ENCODE measurements around the gene NR0B2.

Gene NR0B2

DNA sequence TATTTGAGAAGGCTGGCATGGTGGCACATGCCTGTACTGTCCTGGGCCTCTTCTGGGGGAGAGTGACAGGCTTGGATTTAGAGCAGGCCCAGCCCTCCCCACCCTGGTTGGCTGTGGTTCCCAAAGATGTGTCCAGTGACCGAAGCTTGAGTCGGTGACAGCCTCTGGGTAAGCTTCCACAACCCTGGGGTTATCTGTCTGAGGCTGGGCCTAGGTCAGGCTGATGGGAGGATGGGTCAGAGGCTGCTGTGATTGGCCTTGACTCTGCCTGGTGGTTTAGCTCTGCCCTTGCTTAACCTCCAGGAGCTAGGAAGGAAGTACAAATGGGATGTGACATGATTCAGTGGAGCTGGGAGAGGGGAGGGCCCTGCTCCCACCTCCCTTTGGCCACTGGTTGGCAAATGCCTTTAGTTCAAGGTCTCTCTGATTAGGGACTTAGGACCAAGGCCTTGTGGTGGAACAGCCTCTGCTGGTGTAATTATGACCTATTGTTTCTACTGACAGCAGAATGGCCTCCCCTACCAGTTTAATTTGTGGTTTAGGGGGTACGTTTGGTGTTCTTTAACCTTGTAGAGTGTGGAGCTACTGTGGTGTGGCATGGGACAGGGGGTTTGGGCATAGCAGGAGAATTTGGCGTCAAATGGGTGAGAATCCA is 24.4 kb upstream of the NR0B2 start:
- no peak for DNase-seq (ENCODE audit: low read depth in 2 of 2, low spot score in 1 of 2)

DNA sequence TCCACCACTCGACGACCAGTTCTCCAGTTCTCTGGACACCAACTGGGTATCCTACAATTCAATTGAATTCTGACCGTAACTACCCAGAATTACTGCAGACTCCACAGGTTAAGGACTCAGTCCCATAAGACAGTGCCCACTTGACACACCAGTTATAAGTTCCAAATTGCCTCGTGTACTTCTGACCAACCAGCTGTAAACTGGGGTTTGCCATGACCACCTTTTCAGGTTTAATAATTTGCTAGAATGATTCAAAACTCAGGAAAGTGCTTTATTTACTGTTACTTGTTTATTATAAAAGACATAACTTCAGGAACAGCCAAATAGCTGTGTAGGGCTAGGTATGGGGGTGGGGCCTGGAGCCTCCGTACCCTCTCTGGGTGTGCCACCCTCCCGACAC is 23.0 kb upstream of the NR0B2 start:
- no peak for DNase-seq (ENCODE audit: low read depth in 2 of 2, low spot score in 1 of 2)

DNA sequence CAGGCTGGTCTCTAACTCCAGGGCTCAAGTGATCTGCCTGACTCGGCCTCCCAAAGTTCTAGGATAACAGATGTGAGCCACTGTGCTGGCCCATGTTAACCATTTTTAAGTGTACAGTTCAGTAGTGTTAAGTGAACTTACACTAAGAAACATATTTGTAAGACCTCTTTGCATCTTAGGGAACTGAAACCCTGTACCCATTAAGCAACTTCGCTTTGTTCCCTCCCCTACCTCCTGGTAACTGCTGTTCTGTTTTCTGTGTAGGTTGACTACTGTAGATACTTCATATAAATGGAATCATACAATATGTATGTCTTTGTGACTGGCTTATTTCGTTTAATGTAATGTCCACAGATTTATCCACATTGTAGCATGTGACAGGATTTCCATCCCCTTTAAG is 18.8 kb upstream of the NR0B2 start:
- no peak for DNase-seq (ENCODE audit: low read depth in 2 of 2, low spot score in 1 of 2)

DNA sequence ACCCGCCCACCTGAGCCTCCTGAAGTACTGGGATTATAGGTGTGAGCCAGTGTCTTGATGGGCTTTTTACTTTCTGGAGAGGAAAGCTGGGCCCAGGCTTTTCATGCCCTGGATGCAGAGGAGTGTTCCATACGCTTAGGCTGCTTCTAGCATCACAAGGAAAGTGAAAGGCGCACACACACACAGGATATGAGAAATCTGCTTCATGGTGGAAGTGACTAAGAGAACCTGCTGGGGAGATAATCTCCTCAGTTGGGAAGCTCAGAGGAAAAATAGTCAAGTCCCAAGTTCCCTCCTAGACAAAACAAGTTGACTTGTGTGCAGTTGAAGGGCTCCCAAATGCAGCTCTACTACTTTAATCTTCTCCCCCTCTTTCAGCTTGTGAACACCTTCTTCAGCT is 9.9 kb upstream of the NR0B2 start:
- DNase-seq (ENCODE audit: low read depth in 2 of 2, low spot score in 1 of 2) = no peak

DNA sequence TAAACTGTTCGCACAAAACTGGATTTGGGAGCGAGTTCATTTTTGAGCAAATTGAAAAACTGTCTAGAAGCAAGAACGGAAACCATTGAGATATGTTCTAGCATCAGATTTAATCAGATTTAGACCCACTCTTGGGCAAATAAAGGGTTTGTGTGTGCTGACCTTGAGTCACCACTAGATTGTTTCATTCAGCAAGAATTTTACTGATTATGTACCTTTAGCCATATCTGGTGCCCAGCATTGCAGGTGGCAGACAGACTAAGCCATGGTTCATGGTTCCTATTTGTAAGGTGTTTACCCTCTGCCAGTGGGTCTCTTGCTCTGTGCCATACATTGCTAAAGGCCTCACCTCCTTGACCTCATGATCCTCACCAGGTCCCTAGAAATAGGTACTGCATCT is 9.1 kb upstream of the NR0B2 start:
- no peak for DNase-seq (ENCODE audit: low read depth in 2 of 2, low spot score in 1 of 2)

DNA sequence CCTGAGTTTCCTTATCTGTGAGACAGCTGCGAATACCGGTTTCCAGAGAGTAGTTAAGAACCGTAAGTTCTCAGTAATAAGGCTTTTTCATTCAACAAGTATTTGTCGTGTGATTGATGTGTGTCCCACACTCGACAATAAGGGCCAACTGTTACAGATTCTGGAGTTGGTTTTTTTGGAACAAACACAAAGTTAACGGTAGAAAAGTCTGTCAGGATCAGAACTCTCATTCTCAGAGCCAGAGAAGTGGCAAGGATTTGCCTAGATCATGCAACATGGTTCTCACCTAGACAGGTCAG is 8.6 kb upstream of the NR0B2 start:
- no peak for DNase-seq (ENCODE audit: low read depth in 2 of 2, low spot score in 1 of 2)

DNA sequence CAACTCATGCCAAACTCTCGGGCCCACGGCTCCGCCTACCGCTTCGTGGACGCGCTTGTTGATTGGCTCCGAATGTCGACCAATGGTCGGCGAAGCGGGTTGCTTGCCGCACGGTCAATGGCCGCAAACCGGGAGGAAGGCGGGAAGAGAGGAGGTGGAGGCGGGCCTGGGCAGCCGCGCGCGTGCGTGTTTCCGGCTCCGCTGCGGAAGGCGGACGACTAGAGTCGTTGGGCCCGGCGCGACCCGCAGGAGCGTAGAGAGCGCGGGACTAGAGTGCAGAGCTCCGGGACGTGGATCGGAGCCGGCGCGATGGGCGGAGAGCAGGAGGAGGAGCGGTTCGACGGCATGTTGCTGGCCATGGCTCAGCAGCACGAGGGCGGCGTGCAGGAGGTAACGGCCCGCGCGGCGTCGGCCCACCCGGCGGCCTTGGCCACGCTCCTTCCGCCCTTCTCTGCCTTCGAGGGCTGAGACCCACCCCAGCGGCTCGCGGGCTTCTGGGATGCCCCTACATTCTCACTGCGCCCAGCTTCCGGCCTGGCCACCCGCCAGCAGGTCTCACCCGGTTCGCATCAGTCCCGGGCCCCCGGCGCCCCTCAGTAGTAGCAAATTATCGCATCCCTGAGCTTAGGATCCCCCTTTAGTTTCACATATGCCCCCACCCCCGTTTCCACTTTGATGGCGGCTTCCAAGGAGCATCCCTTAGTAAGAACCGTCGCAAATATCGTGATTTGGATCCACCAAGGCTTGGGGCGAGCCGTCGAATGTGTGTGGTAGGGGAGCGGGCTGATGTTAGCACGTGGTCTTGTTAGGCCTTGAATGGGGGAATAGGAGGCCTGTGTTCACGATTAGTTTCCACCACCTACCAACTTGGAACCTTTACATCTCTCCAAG is 8.0 kb upstream of the NR0B2 start, which contains the start of gene NUDC:
TSS of gene NUDC (plus strand) at position 204 of the 891 bp plus-strand sequence. CDS start at position 310, 106 bp downstream.
- peak; percentile 77 to 91 for DNase-seq (ENCODE audit: low read depth in 2 of 2, low spot score in 1 of 2)

DNA sequence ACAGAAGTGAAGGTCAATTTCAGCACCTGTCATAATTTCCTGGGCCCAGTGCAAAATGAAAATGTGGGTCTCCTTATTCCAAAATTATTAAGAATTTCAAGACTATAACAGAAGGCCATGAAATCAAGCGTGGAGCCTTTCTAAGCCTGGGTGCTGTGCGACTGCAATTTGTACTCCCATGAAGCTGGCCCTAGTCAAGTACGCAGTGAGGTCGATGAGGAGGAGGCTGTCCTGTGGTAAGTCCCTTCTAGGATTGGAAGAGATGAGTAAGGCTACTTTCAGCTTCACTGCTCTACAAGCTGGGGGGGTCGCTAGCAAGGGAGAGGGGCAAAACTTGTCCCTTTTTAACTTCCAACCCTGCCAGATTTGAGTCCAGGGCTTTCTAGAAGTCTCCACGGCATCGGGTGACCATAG is 7.4 kb upstream of the NR0B2 start:
- no peak for DNase-seq (ENCODE audit: low read depth in 2 of 2, low spot score in 1 of 2)

DNA sequence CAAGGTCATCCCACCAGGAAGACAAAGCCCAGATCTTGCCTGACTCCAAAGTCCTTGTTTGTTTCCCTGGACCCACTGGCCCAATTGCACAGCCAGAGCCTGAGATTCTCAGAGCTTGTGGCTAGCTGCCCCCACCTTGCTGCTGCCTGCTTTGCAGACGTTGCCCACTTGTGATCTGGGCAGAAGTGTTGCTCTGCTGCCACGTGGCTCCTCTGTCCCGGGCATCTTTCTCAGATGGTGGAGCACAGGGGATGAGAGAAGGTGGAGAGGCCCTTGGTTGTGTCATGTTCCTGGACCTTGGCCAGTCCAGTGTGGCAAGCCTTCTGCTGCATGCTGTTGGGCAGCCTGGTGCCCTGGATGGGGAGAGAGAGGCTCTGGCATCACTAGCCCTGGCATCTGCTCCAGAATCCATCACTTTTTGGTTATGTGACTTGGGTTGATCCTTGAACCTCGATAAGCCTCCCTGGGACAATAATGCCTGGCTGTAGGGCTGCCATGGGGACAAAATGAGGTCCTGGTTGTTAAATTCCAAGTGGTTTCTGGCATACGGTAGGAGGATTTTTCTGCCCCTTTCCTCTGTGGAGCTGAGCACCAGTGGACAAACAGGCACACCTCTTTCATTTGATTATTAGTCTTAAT is 1.5 kb upstream of the NR0B2 start:
- no peak for DNase-seq (ENCODE audit: low read depth in 2 of 2, low spot score in 1 of 2)

DNA sequence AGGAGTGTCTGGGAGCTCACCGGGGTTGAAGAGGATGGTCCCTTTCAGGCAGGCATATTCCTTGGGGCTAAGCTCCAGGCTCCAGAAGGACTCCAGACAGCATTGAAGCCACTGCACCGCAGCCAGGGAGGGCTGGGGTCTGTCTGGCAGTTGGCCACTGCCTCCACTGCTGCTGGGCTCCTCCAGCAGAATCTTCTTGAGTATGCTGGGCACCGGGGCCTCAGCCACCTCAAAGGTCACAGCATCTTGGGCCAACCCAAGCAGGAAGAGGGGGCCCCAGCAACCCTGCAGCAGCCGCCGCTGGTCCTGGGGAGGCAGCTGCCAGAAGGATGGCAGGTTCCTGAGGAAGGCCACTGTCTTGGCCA is 404 bp downstream of the NR0B2 start:
- DNase-seq (ENCODE audit: low read depth in 2 of 2, low spot score in 1 of 2) = no peak

DNA sequence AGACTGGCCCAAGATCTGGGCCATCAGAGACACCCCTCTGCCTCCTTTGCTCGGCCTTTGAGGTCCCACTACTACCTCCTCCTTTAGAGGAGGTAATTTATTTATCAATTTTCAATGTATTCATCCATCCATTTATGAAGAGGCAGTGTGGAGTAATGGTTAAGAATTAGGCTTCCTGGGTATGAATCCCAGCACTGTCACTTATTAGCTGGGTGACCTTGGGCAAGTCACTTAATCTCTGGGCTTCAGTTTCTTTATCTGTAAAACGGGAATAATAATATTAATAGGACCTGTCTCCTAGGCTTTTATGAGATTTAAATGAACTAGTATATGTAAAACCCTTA is 1.7 kb downstream of the NR0B2 start:
- no peak for DNase-seq (ENCODE audit: low read depth in 2 of 2, low spot score in 1 of 2)

DNA sequence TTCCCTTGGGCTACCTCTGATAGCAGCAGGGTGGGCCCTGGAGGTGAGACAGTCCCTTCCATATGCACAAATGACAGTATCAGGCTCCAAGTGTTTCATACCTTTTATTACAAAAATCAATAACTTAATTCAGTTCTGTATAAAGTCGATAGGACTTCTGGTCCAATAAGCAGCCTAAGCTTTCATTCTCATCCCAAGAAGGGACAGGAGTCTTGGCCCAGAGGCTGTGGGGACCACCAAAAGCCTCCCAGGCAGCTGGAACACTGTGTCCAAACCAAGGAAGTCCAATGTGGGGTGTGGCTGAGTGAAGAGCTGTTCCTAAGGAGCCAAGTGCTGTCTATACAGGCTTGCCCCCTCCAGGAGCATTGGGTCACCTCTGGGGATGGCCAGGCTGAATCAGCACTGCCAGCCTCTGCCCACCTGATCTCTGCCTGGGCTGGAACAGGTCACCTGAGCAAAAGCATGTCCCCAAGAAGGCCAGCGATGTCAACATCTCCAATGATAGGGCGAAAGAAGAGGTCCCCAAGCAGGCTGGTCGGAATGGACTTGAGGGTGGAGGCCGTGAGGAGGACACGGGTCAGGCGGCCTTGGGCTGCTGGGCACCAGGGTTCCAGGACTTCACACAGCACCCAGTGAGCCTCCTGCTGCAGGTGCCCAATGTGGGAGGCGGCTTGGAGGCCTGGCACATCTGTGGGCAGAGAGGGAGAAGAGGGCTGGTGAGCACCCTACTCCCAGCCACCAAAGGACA is 2.2 kb downstream of the NR0B2 start:
- no peak for DNase-seq (ENCODE audit: low read depth in 2 of 2, low spot score in 1 of 2)

DNA sequence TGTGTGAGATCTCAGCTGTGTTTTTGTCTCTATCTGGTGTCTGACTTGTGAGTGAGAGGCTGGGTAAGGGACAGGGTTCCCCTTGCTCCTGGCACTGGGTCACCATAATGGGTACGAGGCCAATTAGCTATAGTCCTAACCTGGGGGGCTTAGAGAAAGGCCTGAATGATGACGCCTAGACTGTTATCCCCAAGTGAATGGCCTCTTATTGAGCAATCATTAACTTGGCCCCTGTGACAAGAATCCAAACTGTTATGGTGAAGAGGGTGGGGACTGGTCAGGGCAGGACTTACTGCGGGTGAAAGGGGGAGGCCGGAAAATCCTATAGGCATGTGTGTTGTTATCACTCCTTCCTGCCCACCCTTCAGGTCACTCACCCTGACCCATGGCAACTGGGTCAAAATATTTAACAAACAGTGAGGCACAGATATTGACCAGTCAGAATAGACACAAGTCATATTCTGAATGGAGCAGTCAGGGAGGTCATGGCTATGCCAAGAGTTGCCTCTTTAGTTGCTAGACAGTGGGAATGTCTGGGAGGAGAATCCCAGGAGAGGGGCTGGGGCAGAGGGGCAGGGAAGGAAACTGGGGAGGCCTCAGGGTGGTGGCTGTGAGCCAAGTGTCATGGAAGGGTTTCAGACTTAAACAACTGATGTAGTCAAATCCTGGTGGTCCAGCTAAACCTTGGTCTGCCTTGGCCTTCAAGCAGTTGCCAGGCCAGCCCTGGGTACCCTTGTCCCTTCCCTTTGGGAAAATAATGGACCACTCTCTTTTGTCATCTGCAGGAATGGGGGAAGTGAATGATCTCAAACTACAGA is 3.2 kb downstream of the NR0B2 start:
- DNase-seq (ENCODE audit: low read depth in 2 of 2, low spot score in 1 of 2) = no peak

DNA sequence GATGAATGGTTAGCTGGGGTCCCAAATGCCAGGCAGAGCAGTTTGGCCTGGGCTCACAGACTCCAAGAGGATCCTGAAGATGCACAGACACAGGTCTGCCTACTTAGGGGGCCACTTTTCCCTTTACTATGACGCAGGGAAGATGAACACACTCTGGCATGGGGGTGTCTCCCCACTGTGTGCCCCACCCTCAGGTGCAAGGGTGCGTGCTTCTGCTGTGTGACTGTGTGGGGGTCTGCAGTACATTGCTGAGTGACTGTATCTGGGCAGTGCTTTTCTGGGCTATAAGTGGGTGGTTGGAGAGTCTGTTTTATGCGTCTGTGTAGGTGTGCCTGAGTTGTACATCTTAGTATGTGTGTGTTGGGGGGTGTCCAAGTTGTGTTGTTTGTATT is 3.8 kb downstream of the NR0B2 start:
- no peak for DNase-seq (ENCODE audit: low read depth in 2 of 2, low spot score in 1 of 2)

DNA sequence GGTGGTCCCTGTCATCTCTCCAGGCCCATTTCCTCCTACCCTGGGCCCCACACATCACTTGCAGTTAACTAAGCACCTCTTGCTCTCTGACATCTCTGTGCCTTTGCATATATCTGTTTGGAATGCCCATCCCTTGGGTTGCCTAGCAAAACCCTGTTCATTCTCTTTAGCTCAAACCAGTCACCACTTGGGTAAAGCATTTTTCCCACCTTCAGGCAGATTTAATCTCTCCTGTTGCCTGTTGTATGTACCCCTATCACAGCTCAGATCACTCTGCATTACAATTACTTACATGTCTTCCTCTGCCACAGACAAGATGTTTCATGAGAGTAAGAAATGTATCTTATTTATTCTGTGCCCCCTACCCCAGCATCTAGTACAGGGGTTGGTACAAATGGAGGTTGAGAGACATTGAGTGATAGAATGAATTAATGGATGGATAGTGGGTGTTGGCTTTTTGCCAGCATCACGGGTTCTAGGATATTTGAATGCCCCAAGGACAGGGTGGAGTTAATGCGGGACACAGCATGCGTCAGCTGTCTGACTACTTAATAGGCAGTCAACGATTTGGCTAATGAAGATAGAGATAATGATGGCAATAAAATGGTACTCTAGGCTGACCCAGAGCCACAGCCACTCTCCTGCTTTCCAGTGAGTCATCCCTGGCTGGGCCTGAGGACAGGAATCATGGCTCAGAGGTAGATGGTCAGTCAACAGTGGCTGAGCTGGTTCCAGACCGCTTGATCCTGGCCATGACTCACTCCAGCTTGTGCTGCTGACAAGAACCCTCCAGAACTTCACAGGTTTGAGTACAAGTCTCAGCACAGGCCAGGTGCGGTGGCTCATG is 6.5 kb downstream of the NR0B2 start:
- no peak for DNase-seq (ENCODE audit: low read depth in 2 of 2, low spot score in 1 of 2)

DNA sequence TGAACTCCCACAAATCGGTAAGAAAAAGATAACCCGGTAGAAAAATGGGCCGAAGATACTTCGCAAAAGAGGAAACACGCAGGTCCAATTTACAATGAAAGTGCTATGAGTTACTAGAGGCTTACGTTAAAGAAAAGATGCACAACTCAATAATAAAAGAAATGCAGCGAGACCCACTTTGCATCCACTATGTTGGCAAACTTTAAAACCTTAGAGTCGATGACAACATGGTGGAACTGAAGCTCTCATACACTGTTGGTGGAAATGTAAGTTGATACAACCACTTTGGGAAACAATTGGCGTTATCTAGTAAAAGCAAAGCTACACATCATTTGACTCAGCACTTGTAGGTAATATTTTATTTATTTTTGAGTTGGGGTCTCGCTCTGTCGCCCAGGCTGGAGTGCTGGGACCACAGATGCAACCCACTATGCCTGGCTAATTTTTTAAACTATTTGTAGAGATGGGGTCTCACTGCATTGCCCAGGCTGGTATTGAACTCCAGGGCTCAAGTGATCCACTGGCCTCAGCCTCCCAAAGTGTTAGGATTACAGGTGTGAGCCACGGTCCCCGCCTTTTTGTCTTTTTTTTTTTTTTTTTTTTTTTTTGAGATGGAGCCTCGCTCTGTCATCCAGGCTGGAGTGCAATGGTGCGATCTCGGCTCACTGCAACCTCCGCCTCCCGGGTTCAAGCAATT is 12.8 kb downstream of the NR0B2 start:
- no peak for DNase-seq (ENCODE audit: low read depth in 2 of 2, low spot score in 1 of 2)

DNA sequence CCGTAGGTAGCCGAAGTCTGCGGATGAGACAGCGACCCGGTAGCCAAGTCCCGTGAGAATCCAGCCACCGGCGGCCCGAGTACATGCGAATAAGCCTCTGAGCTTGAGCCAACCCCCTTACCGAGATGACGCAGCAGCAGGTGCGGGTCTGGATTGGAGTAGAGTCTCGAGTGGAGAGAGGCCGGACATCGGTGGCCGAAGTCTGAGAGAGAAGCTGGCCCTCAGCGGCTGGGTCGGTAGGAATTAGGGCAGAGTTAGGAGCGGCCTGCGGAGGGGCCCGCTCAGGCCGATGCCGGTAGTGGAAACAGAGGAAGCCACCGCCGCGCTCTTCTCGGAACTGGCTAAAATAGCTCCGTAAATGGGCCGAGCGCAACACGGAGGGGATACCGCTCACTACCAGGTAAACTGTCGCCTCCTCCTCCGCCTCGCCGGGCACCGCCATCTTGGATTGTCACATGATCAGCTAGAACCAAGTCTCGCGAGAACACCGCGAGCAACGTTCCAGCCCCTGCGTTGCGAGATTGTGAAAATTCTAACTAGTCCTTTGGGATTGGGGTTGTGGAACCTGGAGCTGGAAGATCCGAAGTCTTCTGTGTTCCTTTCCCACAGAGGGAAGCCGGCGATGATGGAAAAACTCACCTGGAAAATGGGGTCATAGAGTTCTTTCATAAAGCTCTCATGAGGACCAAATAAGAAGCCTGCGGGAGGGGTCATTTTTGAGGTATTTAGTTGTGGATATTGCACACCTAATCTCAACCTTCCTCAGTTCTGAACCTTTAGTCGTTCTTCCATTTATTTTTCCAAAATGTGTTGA is 13.6 kb downstream of the NR0B2 start, which contains the start of gene GPATCH3:
TSS of gene GPATCH3 (minus strand) at position 467 of the 814 bp plus-strand sequence. CDS start at position 442, 25 bp downstream.
- DNase-seq (ENCODE audit: low read depth in 2 of 2, low spot score in 1 of 2) = peak; percentile 71 to 76

DNA sequence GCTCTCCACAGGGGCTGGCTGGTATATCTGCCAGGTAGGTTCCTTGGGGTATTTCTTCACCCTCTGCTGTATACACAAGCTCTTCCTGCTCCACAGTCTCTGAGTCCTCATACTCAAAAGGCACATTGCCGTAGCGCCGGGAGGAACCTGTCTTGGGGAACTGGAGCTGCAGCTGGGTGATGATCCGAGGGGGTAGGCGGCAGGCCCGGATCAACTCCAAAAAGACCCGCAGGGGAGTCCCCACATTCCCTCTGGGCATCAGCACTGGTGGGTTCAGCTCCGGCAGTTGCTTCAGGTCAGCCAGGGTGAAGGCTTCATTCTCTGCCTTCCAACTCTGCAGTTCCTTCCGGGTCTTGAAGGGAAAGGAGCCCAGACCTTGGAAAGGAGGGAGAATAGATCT is 16.4 kb downstream of the NR0B2 start:
- DNase-seq (ENCODE audit: low read depth in 2 of 2, low spot score in 1 of 2) = no peak
